K562 (cell line): ENCODE results near the gene FBP1. TPM values are rescaled to one million over a fixed set of nuclear protein-coding genes. Genes with fewer than 3 reads are reported as not detected.

ENCODE experiments used
- CEBPG ChIP-seq, 3 experiments: fragments of 200-800 bp in 1 of 3; sonication (Bioruptor generic) in 1 of 3; sonication (generic) in 1 of 3; formaldehyde crosslinking in 1 of 3; IDR thresholded peaks in 2 of 3; conservative IDR thresholded peaks in 1 of 3; 2 replicates each; pipeline versions ENCODE4 v1.6.1 to v1.8.0; 2016 to 2022; ENCODE audit warnings: missing compliant biosample characterization in 2 of 3, missing genetic modification characterization in 2 of 3, mild to moderate bottlenecking in 1 of 3, missing genetic modification reagents in 1 of 3
- CREM ChIP-seq: IDR thresholded peaks from 2 replicates; pipeline ENCODE4 v1.6.1; 2014; ENCODE audit warnings: antibody characterized with exemption, low read depth
- CTCF ChIP-seq, 3 experiments: IDR thresholded peaks in 2 of 3; conservative IDR thresholded peaks in 1 of 3; 2 replicates each; pipeline ENCODE4 v1.5.1; 2011 to 2012; ENCODE audit warnings: low read length in 3 of 3, mild to moderate bottlenecking in 3 of 3, control low read depth in 2 of 3, improper control_type of control experiment in 1 of 3, inconsistent platforms in 1 of 3, low read depth in 1 of 3, mixed read lengths in 1 of 3, moderate library complexity in 1 of 3; ENCODE audit not compliant: insufficient read depth in 2 of 3
- ELF4 ChIP-seq: fragments of 450-650 bp; formaldehyde crosslinking; IDR thresholded peaks from 2 replicates; pipeline ENCODE4 v1.4.0; 2022; ENCODE audit warnings: missing genetic modification characterization
- HLTF ChIP-seq: fragments of 450-650 bp; IDR thresholded peaks from 2 replicates; pipeline ENCODE4 v1.6.1; 2016
- ZNF518B ChIP-seq: fragments of 250-450 bp; sonication (Bioruptor Pico); IDR thresholded peaks from 2 replicates; pipeline ENCODE4 v1.5.0; 2021; ENCODE audit warnings: mild to moderate bottlenecking, moderate library complexity
- polyA plus RNA-seq, 8 experiments: library from polyadenylated mRNA; depleted of rRNA in 4 of 8; stranded (reverse) in 5 of 8; unstranded in 3 of 8; fragments of >200 nt; fragmentation: Nextera tagmentation in 2 of 8; fragmentation: Illumina TruSeq in 1 of 8; extraction: Ambion mirVana in 2 of 8; extraction: Trizol in 1 of 8; gene quantifications; 2 replicates each; pipeline versions ENCODE4 v1.2.1 to v1.2.3, GENCODE V29; 2011 to 2014; ENCODE audit warnings: inconsistent platforms in 1 of 8, missing spikeins in 1 of 8
- total RNA-seq, 7 experiments: library from RNA; depleted of rRNA in 6 of 7; stranded (reverse); fragments of >200 nt in 6 of 7; fragmentation: Illumina TruSeq in 2 of 7; extraction: Trizol in 2 of 7; gene quantifications; 2 replicates each; pipeline versions ENCODE4 v1.2.1 to v1.2.3, GENCODE V29; 2011 to 2021; ENCODE audit warnings: low replicate concordance in 1 of 7

The FBP1 gene
- total and polyA plus RNA-seq, 9 of the 15 experiments (the other 6 are each of a cell fraction or from before 2014, with no cell fraction given): 0.24 TPM; not detected in 8

- TF ChIP-seq CTCF (IDR thresholded peaks at IDR 0.05 in 2 of 3, conservative IDR thresholded peaks at IDR 0.05 in 1 of 3; ENCODE audit: insufficient read depth in 2 of 3, low read depth in 1 of 3, low read length in 3 of 3) (peak; percentile 77 to 84 (median 81)), ZNF518B (CRISPR knock-in tag) (no peak), CEBPG (CRISPR knock-in tag; IDR thresholded peaks at IDR 0.05) (no peak), CEBPG (tag; conservative IDR thresholded peaks at IDR 0.05 in 1 of 2, IDR thresholded peaks at IDR 0.05 in 1 of 2) (peak in 1 of 2 experiments; percentile 57; a peak in 2 of 4 replicates), HLTF (no peak), ELF4 (CRISPR knock-in tag) (no peak), CREM (peak; percentile 94)
These were observed 35.8 kb downstream of the FBP1 start (continued) for GRCh38 chr9:94603259-94604160.
